ENCODE measurements around the gene APOL3. TPM values are rescaled to one million over a fixed set of nuclear protein-coding genes. Genes with fewer than 3 reads are reported as not detected.
A peak's percentile ranks its signal among the peaks of the same experiment; 100 is the strongest.
"Not testable (repeated sequence)": the region's sequence is repeated elsewhere in the genome, so short reads cannot be mapped to it uniquely, and the experiment has no call there.

The APOL3 gene
- total RNA-seq, 1 donor from 2014 or later = 8.7 TPM

DNA sequence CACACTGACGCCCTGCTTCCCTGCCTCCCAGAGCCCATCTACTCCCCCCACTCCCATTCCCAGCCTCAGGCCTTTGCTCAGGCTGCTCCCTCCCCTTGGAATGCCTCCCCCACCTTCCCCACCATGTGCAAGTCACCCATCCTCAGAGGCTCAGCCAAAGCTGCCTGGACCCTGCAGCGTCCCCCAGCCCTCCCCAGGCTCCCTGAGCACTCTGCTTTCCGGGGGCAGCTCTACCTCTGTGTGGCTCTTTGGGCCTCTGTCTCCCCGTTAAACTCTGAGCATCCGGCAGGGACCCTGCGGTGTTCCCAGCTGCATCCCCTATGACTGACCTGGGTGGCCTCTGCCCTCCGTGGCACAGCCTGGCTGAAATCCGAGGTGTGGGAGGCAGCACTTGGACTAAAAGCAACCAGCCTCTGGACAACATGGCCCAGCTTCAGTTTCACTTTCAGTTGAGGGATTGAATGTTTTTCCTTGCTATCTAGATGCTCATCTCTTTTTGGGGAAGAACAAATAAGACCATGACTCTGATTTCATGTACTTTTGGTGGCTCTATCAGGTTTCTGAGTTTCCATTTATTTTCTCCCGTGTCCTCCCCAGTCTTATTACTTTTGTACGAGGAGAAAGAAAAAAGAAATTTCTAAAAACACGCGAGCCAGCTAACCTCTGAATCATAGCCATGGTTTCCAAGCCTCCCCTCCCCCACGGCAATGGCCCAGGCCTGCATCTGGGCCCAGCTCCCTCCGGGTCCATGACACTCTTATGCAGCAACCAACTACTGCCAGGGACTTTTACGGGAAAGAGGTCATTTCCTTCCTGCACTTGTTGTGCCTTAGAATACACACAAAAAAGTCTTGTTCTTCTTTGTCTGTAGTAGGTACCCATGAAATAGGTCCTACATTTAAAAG lies 3.8 kb downstream of the APOL3 start:
- peak; percentile 72 for ATAC-seq

DNA sequence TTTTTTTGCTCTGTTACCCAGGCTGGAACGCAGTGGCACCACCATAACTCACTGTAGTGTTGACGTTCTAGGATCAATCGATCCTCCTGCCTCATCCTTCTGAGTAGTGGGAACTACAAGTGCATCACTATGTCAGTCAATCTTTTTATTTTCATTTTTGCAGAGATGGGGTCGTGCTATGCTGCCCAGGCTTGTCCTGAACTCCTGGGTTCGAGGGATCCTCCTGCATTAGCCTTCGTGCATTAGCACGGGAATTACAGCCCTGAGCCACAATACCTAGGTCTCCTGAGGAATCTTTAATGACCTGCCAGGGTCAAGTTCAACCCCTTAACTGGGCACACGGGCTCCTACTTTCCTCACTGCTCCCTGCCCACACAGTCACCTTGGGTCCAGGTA lies 4.4 kb downstream of the APOL3 start:
- ATAC-seq = no peak

DNA sequence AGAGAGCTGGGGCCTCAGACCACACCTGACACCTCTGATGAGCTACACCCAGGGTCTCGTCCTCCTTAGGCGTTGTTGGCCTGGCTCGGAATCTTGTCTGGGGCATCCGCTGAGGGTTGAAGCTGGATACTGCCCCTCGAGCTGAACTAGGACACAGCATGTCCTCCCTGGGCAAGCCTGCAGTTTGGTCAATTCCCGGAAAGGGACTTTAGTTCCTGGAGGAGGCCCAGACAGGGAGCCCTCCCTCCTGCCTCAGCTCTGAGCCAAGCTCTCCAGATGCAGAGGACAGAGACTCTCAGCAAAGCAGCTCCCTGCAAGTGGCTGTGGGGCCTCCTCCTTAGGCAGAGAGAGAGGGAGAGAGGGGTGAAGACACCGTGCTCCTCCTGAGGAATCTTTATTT lies 4.9 kb downstream of the APOL3 start:
- ATAC-seq = peak; percentile 27

DNA sequence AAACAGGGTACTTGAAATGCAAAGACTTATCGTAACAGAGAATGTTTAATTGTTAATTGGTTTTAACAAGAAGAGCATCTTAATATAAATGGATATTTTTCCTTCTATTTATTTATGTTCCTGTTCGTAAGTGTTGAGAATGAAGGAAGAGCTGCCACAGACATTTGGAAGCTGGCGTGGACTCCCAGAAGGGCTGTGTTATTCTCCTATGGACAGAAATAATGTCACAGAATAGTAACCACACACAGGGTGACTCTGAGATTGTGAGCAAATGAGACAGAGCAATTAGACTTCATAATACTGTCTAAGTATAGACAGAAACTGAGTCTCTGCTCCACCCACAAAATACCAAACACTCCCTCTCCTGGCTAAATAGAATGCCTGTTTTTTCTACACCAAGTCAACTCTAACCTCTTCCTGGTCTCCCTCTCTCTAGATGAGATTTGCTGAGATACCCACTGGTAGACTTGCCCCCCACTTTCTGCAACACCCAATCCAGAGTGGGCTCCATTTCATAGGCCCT lies 6.1 kb downstream of the APOL3 start:
- no peak for ATAC-seq

DNA sequence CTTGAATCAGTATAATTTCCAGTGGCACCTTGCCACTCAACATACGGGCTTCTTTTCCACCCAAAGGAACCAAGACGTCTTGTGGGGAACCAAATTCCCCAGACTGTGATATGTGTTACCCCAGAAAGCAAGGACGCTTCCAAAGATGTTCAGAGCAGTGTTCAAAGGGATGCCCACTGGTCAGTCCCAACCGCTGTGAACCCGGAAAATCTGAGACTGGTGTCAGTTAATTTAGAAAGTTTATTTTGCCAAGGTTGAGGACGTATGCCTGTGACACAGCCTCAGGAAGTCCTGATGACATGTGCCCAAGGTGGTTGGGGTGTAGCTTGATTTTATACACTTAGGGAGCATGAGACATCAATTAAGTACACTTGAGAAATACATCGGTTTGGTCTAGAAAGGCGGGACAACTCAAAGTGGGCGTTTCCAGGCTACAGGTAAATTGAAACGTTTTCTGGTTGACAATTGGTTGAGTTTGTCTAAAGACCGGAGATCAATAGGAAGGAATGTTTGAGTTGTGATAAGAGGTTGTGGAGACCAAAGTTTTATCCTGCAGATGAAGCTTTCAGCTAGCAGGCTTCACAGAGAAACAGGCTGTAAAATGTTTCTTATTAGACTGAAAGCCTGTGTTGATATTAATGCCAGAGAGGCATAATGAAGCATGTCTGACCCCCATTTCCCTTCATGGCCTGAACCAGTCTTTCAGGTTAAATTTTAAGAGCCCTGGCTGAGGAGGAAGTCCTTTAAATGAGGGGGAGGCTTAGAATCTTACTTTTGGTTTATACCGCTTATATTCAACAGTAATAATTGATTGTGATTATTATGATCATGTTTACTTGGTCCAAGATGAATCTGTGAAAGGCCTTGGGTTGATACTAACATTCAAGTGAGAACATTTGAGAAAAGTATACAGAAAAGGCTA lies 6.8 kb downstream of the APOL3 start:
- ATAC-seq = no peak

DNA sequence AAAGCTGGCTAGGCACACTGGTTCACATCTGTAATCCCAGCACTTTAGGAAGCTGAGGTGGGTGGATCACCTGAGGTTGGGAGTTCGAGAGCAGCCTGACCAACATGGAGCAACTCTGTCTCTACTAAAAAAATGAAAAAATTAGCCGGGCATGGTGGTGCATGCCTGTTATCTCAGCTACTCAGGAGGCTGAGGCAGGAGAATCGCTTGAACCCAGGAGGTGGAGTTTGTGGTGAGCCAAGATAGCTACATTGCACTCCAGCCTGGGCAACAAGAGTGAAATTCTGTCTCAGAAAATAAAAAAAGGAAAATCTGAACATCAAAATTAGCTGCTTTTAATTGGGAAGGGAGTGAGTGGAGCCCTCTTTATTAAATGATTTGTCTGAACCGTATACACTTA lies 7.7 kb downstream of the APOL3 start:
- ATAC-seq = not testable (repeated sequence)

DNA sequence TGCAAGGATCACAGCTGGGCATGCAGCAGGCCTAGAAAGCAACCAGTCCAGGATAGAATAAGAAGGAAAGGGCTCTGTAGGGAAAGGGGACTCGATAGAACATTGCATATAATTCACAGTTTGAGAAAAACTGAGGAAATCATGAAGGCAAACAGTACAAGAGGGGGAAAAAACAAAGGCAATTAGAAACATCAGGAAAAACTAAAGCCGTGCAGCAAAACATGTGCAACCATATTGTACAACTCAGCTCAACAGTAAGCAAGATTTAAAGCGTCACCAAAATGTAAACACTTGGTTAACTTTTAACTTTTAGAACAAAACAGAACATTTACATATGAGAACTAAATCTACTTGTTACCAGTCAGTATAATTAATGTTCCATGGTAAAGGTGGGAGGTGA lies 8.5 kb downstream of the APOL3 start:
- no peak for ATAC-seq

DNA sequence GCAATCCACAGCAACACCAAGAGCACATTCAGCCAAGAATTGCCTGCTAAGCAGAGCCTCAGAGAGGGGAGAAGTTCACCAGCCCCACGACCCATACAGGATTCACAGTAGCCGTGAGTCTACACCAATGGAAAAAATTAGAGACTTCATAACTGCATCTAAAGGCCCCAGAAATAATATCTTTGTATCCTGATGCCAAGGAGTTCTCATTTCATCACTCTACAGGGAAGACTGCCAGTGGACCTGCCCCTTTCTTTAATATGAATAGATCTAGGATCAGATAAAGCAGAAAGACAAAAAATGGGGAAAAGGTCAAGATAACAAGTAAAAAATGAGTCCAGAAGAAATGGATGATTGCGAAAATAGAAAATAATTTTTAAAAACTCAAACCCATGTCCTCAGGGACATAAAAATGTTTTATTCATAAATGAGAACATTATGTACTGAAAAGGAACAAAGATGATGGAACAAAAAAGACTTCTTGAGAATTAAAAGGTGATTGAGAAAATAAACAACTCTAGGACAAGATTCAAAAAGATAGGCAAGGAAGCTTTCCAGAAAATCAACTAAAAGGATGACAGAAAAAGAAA lies 9.5 kb downstream of the APOL3 start:
- no peak for ATAC-seq

DNA sequence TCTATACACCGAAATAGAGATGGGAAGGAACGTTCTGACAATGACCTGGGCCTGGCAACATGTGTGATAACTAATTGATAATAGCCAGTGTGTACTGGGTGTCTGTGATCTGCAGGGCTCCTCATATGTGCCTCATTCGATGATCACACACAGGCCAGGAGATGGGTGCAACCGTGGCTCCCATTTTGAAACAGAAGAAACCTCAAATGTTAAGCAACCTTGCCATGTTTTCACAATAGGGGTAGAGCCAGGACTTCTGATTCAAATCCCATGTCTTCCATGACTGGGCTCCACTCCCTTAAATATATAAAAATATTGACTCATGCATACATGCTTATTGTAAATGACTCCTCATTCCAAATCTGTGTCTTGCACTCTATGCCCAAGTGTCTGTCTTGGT lies 11.1 kb downstream of the APOL3 start:
- no peak for ATAC-seq

DNA sequence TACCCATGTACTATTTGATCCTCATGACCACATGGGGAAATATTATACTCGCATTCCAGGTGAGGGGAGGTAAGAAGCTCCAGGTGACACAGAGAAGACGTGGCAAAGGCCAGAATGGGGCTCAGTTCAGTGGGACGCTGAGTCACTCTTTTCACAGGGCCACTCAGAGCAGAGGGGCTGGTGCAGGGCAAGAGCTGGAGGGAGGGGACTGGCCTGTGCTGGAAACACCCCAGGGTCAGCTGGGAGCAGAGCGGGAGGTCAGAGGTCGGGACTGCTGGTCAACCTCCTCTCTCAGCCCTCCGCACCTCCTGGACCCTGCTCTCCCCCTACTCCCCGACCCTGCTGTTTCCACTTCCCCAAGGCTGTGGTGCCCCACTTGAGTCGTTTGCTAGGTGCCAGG lies 12.1 kb downstream of the APOL3 start:
- ATAC-seq = no peak

DNA sequence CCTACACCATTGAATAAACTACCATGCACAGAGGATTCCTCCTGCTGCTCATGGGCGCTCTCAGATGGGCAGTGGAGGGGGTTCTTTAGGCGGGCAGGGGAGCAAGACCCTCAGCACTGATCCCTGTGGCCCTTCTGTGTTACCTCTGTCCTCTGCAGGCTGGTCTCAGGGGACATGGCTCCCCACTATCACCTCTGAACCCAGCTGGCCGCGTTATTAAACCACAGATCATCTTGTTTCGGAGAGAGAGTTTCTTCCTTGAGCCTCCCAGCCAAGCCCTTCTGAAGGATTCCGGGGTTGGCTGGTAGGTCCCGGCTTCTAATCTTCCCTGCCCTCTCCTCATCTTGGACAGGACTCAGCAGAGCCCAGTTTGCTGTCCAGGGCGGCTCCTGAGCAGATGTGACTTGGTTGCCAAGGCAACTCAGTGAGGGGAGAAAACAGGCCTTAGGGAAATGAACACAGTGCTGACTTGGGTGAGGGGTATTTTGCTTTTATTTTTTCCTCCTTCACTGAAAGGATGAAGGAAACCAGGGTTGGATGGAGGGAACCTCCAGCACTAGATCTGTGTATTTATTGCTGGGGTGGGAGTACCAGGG lies 13.3 kb downstream of the APOL3 start:
- ATAC-seq = no peak

DNA sequence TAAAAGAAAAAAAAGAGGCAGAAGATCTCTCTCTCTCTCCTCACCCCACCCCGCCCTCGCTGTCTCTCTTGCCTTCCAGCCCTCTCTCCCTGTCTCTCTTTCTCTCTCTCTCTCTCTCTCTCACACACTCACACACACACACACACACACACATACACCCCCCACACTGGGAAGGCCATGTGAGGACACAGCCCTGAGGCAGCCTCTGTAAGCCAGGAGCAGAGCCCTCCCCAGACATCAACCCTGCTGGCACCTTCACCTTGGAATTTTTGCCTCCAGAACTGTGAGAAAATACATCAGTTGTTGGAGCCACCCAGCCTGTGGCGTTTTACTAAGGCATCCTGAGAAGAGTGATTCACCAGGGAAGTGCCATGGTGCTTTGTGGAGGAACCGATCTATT lies 14.7 kb downstream of the APOL3 start:
- peak; percentile 13 for ATAC-seq

DNA sequence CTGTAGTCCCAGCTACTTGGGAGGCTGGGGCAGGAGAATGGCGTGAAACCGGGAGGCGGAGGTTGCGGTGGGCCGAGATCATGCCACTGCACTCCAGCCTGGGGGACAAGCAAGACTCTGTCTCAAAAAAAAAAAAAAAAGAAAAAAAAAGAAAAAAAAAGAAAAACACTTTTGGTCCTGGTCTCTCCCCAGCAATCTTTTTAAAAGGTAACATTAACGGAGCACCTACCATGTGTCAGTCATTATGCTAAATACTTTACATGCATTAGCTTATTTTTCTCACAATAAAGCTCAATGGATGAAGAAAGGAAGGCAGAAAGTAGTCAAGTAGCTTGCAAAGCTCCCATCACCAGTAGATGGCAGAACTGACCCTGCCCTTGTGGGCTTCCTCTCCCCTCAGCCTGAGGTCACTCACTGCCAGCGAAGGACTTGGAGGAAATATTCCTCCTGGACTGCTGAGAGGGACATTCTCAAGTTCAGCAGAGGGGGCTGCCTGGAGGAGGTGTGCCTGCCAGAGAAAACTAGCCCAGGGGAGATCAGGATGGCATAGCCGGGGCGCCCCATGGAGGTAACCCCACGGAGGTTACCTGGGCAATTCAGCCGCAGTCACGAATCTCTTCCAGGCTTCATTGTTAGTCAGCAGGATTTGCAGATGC lies 15.5 kb downstream of the APOL3 start:
- ATAC-seq = peak; percentile 63

DNA sequence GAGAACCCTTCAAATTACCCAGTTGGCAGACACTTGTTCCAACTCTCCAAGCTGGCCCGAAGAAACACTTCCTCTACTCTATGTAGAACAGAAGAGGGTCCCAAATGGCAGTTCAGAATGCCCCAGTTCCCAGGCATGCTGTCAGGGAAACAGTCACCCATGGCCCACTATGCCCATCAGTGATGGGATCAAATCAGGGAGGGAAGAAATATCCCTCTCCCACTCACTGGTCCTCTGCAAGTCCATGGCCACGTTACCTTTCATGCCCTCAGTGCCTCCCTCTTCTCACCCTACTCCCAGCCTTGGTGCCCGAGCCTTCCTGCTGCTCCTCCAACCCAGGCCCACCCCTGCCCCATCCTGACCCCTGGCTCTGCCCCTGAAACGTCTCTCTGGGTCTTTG lies 16.6 kb downstream of the APOL3 start:
- ATAC-seq = no peak

DNA sequence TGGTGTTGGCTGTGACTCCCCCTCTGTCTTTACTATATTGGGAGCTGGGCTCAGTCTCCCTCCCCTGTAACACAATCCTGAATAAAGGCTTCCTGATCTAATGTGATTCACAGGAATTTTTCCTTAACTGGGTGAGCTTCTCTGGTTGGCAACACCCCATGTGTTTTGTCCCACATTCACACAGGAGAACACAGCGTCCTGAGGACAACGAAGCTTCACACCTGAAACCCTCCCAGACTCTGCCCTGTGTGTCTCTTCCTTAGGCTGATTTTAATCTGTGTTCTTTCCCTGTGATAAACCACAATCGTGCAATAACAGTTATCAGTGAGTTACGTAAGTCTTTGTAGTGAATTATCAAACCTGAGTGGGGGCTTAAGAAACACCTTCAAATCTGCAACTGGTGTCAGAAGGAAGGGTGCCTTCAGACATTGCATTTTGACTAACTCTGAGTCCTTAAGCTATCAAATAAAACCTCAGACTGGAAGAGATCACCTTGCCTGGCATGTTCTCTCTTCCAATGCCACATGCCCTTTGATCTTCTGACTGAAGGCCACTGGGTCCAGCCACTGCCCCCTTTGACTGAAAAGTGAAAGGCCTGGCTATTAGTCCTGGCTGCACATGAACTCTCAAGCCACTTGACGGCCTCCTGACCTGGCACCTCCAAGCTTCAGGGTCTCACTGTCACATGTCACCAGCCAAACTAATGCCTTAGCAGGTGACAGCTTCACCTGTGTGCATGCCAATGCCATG lies 17.3 kb downstream of the APOL3 start:
- no peak for ATAC-seq

DNA sequence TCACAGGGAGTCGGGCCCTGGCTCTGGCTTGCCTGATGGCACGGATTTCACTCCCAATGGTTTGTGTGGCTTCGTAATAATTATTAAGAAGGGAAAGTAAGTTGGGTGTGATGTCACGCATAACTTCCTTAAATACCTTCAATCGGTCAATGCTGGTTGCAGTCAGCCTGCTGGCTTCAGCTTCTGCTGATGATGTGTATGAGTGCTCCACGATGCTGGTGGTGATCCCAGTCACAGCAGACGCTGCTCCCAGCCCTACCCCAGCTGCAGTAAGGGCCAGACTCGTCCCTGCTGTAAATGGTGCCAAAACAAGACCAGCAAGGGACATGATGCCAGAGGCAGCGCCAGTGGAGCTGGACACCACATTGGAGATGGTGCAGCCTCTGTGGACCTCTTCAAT lies 19.1 kb downstream of the APOL3 start:
- ATAC-seq = no peak

DNA sequence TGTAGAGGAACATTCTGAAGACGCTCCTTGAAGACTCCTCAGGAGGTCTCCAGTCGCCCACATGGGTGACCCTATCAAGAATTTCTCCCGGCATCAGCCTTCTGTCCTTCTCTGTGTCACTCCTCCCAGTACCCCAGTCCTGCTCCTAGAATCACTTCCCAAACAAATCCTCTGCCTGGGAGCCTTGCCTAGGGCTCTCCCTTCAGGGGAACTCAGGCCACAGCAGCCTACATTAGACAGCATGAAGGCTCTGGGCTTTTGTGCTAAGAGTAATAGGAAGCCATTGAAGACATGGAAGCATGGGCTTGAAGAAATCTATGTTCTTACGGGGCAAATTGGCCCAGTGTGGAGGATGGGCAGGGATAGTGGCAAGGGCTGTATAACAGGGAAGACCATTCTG lies 21.8 kb downstream of the APOL3 start:
- ATAC-seq = not testable (repeated sequence)

DNA sequence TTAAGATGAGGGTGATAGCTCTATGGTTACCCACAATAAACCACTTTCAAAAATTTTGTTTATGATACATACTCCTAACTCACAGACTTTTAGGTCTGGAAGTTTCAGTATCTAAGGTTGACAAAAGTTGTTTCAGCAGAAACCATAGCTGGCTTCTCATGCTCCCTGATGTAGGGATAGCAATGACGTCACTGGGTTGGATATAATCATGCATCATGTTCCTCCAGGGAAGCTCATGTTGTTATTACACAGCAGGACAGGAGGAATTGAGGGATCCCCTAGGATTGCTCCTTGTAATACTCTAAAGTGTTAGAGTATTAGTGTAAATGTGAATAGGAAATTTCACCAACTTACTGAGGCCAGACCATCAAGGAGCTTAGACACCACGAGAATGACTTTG lies 23.6 kb downstream of the APOL3 start:
- ATAC-seq = no peak

DNA sequence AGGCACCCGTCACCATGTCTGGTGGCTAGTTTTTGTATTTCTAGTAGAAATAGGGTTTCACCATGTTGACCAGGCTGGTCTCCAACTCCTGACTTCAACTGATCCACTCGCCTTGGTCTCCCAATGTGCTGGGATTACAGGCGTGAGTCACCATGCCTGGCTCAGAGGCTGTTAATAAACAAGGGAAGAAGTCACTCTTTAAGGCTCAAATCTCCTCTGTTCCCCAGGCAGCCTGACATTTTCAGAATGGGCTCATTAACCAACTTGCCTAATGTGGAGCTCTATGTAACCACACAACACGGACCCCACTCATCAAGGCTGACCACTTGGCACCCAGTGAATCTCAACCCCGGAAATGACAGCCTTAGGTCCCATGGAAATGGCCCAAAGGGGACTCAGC lies 24.1 kb downstream of the APOL3 start:
- ATAC-seq = no peak

DNA sequence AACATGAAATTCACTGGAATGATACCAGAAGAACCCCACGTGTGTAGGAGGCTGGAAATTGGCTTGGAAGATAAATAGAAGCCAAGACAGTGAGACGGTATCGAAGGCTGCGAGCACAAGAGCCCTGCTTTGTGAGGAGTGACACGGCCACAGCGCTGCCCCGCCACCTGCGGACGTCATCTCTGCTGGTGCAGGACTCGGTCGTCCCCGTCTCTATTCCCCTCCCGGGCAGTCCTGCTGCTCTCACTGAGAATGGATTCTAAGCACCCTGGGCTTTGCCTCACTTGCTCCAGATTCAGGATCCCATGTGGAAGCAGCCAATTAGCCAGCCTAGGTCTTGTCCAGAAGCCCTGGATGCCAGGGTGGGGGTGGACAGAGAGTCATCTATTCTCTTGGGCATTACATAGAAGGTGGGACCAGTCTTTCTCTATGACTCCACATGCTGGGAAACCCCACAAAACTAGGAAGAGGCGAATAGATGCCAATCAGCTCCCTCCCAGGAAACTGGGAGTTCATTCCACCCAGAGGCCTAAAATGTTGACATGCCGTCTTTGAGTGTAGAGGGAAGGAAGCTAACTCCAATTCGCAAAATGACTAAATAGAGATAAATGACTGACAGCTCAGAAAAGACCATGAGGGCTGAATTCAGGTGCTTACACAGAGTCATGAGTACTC lies 25.1 kb downstream of the APOL3 start:
- ATAC-seq = no peak

DNA sequence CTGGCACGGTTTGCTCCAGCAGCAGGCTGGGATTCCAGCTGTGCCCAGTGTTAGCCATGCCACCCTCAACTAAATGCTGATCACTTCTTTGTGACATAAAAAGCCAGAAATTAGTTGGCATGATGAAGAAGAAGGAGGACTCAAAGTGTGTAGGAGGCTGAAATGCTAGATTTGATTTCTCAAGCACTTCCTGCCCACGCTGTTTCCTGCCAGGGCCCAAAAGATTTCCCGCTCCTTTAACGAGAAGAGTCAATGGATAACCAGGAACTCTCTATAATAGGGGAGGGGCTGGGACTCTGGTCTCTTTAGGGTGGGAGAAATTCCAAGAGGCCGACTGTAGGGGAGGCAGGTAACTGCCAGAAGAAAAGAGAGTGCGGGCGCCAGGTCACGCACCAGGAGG lies 26.4 kb downstream of the APOL3 start:
- no peak for ATAC-seq
